B cell (primary cell): ENCODE measurements around the gene EN1.

Source experiments
- CTCF ChIP-seq: fragments of 200-600 bp; IDR thresholded peaks from one replicate; pipeline ENCODE4 v1.8.0; 2022; ENCODE audit warnings: antibody characterized with exemption, mild to moderate bottlenecking
- EZH2 ChIP-seq: IDR thresholded peaks from 2 replicates; pipeline ENCODE4 v1.6.1; 2012; ENCODE audit warnings: borderline replicate concordance, low read depth, mild to moderate bottlenecking, moderate library complexity, low read length; ENCODE audit not compliant: insufficient read depth, poor library complexity, severe bottlenecking

- no peak for TF ChIP-seq CTCF
- no peak for TF ChIP-seq EZH2
Observed at GRCh38 chr2:118837067-118837466, 10.4 kb downstream of the EN1 start.
